ENCODE measurements around the gene D2HGDH.
"Not testable (repeated sequence)": the region's sequence is repeated elsewhere in the genome, so short reads cannot be mapped to it uniquely, and the experiment has no call there.

The D2HGDH gene

GRCh38 chr2:241795021-241795999, 60.9 kb downstream of the D2HGDH start:
- no peak overlapping the region for H3K27ac Mint-ChIP-seq
- peaks cover 4% of the 10 kb centered on the region for H3K27me3 Mint-ChIP-seq
- DNase-seq = no peak
- CTCF ChIA-PET = interaction anchor here (0.6 kb wide), 1 partner anchor 566 kb away, joined by 3 read pairs; no protein-coding TSS in a partner anchor
- H3K4me1 Mint-ChIP-seq = no peaks in the 10 kb centered on the region
- no peaks in the 10 kb centered on the region for H3K36me3 Mint-ChIP-seq
- peaks cover 11% of the 10 kb centered on the region for H3K9me3 Mint-ChIP-seq
- H3K4me3 Mint-ChIP-seq = no peak overlapping the region

DNA sequence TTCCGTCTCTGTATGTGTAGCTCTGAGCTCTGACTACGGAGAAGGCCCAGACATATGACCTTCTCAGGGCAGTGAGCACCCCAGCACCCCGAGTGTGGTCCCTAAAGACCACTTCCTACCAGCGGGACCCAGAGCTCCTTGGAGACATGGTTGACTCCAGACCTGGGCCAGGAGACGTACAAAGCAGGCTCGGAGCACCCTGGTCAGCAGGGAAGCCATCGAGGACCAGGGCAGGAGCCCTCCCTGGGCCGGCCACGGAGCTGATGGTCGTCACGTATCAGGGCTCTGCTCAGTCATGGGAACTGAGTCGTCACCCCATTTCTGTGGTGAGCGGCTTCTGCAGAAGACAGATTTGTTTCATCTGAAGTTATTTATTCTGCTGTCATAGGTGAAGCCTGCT, 61.8 kb downstream of the D2HGDH start:
- DNase-seq = peak; percentile 15
- peaks cover 2% of the 10 kb centered on the region for H3K9me3 Mint-ChIP-seq
- H3K4me1 Mint-ChIP-seq = no peaks in the 10 kb centered on the region
- CTCF ChIA-PET = no interaction called here
- H3K36me3 Mint-ChIP-seq = no peaks in the 10 kb centered on the region
- H3K27me3 Mint-ChIP-seq = peaks cover 4% of the 10 kb centered on the region
- no peak overlapping the region for H3K4me3 Mint-ChIP-seq
- H3K27ac Mint-ChIP-seq = no peak overlapping the region

- Mint-ChIP-seq H3K4me1 (no peaks in the 10 kb centered on the region), H3K27ac (no peak overlapping the region), H3K27me3 (peaks cover 7% of the 10 kb centered on the region), H3K36me3 (no peaks in the 10 kb centered on the region), H3K9me3 (peaks cover 2% of the 10 kb centered on the region), H3K4me3 (no peak overlapping the region)
- CTCF ChIA-PET = no interaction called here
- peak; percentile 19 for DNase-seq
These were observed 62.2 kb downstream of the D2HGDH start for GRCh38 chr2:241796610-241797138.

GRCh38 chr2:241797441-241798080, 63.1 kb downstream of the D2HGDH start:
- no peaks in the 10 kb centered on the region for H3K36me3 Mint-ChIP-seq
- peaks cover 2% of the 10 kb centered on the region for H3K9me3 Mint-ChIP-seq
- H3K4me3 Mint-ChIP-seq = no peak overlapping the region
- H3K4me1 Mint-ChIP-seq = no peaks in the 10 kb centered on the region
- no peak for DNase-seq
- peaks cover 13% of the 10 kb centered on the region for H3K27me3 Mint-ChIP-seq
- H3K27ac Mint-ChIP-seq = no peak overlapping the region
- CTCF ChIA-PET = no interaction called here

- H3K36me3 Mint-ChIP-seq = no peaks in the 10 kb centered on the region
- H3K27ac Mint-ChIP-seq = no peak overlapping the region
- H3K4me3 Mint-ChIP-seq = no peak overlapping the region
- no peak for DNase-seq
- CTCF ChIA-PET = no interaction called here
- H3K9me3 Mint-ChIP-seq = peaks cover 2% of the 10 kb centered on the region
- peaks cover 19% of the 10 kb centered on the region for H3K27me3 Mint-ChIP-seq
- no peaks in the 10 kb centered on the region for H3K4me1 Mint-ChIP-seq
These were observed 63.7 kb downstream of the D2HGDH start for GRCh38 chr2:241798081-241798630.

DNA sequence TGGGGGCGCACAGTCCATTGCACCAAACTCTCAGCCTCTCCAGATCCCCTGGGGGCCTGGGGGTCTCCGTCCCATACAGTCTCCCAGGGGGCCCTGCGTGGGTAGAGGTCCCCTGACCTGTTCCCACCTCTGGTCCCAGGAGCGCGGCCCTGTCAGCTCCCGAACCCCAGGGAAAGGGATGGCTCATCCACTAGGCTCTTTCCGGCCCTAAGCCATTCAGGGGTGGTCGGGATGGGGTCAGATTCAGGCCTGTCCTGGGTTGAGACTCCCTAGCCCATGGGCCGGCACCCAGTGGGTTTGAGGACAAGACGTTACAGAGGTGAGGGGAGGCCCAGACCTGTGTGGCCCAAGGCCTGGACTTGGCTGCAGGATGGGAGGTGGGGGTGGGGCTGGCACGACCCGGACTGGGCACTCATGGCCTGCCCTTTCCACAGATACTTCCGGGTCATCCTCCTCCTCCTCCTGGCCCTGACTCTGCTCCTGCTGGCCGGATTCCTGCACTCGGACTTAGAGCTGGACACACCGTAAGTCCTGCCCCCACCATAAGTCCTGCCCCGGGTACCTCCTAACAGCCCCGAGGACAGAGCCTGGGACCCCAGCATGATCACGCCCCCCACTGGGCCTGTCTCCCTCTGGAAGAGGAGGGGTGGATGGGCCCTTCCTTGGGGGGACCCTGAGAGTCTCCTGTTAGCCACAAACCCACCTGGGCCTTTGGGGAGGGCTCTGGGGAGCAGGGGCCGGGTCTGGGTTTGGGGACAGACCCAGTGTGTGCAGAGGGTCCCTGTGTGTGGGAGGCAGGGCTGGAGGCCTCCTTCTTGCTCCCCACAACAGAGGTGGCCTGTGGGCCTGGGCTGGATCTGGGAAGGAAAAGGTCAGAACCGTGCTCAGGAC, 64.4 kb downstream of the D2HGDH start:
- CTCF ChIA-PET = no interaction called here
- Mint-ChIP-seq H3K4me1 (peaks cover 3% of the 10 kb centered on the region), H3K36me3 (no peaks in the 10 kb centered on the region), H3K9me3 (no peaks in the 10 kb centered on the region), H3K4me3 (no peak overlapping the region), H3K27me3 (peaks cover 26% of the 10 kb centered on the region), H3K27ac (no peak overlapping the region)
- DNase-seq = no peak

GRCh38 chr2:241799522-241800197, 65.2 kb downstream of the D2HGDH start:
- CTCF ChIA-PET = no interaction called here
- DNase-seq = no peak
- H3K27me3 Mint-ChIP-seq = peaks cover 34% of the 10 kb centered on the region

DNA sequence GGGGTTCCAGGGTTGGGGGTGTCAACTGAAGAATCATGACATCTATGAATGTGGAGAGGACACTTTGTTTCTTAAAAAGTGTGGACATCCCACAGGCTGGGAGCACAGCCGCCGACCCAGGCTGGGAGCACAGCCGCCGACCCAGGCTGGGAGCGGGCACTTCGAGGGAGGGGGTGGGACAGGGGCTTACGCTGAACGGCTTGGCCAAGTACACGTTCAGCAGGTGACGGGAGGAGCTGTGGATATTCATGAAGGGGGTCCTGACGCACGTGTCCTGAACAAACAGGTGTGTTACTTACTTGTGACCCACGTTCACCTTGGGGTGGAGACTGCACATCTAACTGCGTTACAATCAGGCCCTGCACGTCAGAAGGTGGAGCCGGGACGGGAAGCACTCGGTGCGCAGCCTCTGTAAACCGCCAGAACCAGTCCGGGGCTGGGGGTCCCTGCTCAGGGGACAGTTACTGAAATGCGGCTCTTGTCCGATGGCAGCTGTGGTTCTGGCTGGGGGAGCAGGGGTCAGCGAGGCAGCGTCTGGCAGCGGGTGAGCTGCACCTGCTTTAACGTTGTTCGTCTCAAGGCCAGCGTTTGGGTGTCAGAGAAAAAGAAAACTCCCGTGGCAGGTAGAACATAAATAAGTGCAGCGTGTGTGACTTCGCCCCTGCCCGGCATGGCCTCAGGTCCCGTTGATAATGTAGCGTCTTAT, 65.9 kb downstream of the D2HGDH start:
- H3K27ac Mint-ChIP-seq, H3K4me3 Mint-ChIP-seq, CTCF ChIA-PET, DNase-seq, H3K36me3 Mint-ChIP-seq, H3K4me1 Mint-ChIP-seq, H3K9me3 Mint-ChIP-seq: not testable (repeated sequence)
- H3K27me3 Mint-ChIP-seq = peaks cover 39% of the 10 kb centered on the region

More at GRCh38 chr2:241799522-241800197, 65.2 kb downstream of the D2HGDH start:
- no peaks in the 10 kb centered on the region for H3K36me3 Mint-ChIP-seq
- peaks cover 6% of the 10 kb centered on the region for H3K4me1 Mint-ChIP-seq
- no peak overlapping the region for H3K4me3 Mint-ChIP-seq
- no peaks in the 10 kb centered on the region for H3K9me3 Mint-ChIP-seq
- no peak overlapping the region for H3K27ac Mint-ChIP-seq

DNA sequence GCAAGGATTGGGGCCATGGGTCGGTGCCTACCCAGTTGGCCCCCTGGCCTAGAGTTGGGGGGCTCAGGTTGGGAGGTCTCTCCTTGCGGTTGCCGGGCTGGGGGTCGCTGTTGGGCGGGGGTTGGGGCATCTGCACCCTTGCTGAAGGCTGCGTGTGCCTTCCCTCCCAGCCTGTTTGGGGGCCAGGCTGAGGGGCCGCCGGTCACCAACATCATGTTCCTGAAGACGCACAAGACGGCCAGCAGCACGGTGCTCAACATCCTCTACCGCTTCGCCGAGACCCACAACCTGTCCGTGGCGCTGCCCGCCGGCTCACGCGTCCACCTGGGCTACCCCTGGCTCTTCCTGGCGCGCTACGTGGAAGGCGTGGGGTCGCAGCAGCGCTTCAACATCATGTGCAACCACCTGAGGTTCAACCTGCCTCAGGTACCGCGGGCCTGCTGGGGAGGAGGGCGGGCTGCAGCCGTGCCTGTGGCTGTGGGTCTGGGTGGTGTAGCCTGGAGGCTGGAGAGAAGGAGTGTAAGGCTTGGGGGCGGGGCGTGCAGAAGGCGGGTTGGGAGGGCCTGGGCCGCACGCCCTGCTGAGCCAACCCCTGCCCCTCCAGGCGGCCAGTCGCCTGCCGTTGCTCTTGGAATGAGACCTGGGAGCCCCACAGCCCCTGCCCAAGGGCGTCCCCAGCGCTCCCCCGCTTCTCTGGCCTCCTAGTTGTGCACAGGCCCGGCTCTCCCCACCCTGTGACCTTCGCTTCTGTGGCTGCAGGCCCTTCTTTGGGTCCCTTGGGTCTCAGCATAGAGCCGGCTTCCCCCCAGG, 67.4 kb downstream of the D2HGDH start:
- Mint-ChIP-seq H3K9me3 (no peaks in the 10 kb centered on the region), H3K4me3 (no peak overlapping the region), H3K27ac (no peak overlapping the region), H3K4me1 (peaks cover 9% of the 10 kb centered on the region), H3K36me3 (no peaks in the 10 kb centered on the region), H3K27me3 (peaks cover 39% of the 10 kb centered on the region)
- DNase-seq = no peak
- CTCF ChIA-PET = no interaction called here

DNA sequence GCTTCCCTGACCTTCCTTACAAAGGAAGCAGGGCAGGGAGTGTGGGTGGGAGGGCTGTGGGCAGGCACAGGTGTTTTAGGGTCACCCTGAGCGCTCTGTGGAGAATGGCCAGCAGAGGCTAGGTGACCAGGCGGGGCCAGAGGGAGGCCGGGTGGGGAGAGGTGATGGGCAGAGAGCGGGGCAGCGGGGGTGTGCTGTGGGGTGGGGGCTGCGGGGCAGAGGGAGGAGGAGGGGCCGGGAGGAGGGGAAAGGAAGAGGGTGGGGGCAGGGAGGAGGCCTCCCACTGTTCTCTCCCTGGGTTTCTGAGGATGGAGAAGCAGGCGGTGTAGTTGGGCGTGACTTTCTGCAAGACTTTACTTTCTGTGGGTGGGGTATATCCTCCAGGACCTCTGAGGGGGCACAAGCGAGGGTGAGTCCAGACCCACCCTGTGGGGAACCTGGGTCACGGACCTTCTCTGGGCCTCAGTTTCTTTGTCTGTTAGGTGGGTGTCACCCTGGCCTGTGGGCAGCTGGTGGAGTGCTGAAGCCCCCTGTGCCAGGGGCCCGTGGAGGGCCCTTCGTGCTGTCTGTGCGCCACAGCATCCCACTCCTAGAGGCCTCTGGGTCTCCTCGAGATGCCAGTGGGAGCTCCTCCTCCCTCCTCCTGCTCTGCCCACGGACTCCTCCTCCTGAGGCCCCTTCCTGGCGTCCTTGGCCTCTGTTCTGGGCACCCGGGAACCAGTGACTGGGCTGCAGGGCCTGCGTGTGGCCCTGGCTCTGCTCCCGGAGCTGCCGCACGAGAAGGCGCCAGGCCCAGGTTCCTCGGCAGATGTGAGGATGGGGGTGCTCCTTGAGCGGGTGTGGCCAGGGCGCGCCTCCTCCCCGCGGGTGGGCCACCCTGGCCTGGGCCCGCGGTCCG, 68.2 kb downstream of the D2HGDH start:
- Mint-ChIP-seq H3K9me3 (no peaks in the 10 kb centered on the region), H3K4me3 (no peak overlapping the region), H3K36me3 (no peaks in the 10 kb centered on the region), H3K27me3 (peaks cover 39% of the 10 kb centered on the region), H3K4me1 (peaks cover 9% of the 10 kb centered on the region), H3K27ac (no peak overlapping the region)
- CTCF ChIA-PET = no interaction called here
- no peak for DNase-seq

DNA sequence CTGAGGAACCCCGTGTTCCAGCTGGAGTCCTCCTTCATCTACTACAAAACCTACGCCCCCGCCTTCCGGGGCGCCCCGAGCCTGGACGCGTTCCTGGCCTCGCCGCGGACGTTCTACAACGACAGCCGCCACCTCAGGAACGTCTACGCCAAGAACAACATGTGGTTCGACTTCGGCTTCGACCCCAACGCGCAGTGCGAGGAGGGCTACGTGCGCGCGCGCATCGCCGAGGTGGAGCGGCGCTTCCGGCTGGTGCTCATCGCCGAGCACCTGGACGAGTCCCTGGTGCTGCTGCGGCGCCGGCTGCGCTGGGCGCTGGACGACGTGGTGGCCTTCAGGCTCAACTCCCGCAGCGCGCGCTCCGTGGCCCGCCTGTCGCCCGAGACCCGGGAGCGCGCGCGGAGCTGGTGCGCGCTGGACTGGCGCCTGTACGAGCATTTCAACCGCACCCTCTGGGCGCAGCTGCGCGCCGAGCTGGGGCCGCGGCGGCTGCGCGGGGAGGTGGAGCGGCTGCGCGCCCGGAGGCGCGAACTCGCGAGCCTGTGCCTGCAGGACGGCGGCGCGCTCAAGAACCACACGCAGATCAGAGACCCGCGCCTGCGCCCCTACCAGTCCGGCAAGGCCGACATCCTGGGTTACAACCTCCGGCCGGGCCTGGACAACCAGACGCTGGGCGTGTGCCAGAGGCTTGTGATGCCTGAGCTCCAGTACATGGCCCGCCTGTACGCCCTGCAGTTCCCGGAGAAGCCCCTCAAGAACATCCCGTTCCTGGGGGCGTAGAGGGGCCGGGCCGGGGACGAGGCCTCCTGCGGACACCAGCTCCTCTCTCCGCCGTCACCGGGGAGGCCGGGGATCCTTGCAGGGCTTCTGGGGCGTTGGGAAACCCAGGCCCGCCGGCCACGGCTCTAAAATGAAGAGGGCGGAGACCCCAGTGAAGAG, 69.2 kb downstream of the D2HGDH start:
- CTCF ChIA-PET = interaction anchor here (0.9 to 1.8 kb wide), 5 partner anchors 10 to 102 kb away, joined by 3 to 4 read pairs (median 3); partner anchors contain the start of genes D2HGDH and ING5
- no peak overlapping the region for H3K27ac Mint-ChIP-seq
- H3K4me1 Mint-ChIP-seq = peaks cover 9% of the 10 kb centered on the region
- peak; percentile 59 for DNase-seq
- peak overlapping the region; percentile 52 for H3K4me3 Mint-ChIP-seq
- no peaks in the 10 kb centered on the region for H3K9me3 Mint-ChIP-seq
- no peaks in the 10 kb centered on the region for H3K36me3 Mint-ChIP-seq
- peaks cover 39% of the 10 kb centered on the region for H3K27me3 Mint-ChIP-seq
